Endothelial cell (in vitro differentiated cells): ENCODE results near the gene GNAS. TPM values are rescaled to one million over a fixed set of nuclear protein-coding genes. Genes with fewer than 3 reads are reported as not detected.

Experiments used
- DNase-seq: peaks from one replicate; pipeline ENCODE4 v3.0.0; 2021; ENCODE audit warnings: low spot score
- H3K27ac Mint-ChIP-seq: one replicate; pipeline ENCODE4 v1.8.0; 2021; ENCODE audit warnings: mixed read lengths, inconsistent platforms; ENCODE audit not compliant: unreplicated experiment
- H3K27me3 Mint-ChIP-seq: one replicate; pipeline ENCODE4 v1.8.0; 2021; ENCODE audit warnings: mild to moderate bottlenecking, moderate library complexity, mixed read lengths, inconsistent platforms; ENCODE audit not compliant: unreplicated experiment
- H3K36me3 Mint-ChIP-seq: one replicate; pipeline ENCODE4 v1.8.0; 2021; ENCODE audit warnings: mild to moderate bottlenecking, low read depth, mixed read lengths, inconsistent platforms; ENCODE audit not compliant: unreplicated experiment
- H3K4me1 Mint-ChIP-seq: one replicate; pipeline ENCODE4 v1.8.0; 2021; ENCODE audit warnings: mild to moderate bottlenecking, mixed read lengths, inconsistent platforms; ENCODE audit not compliant: unreplicated experiment
- H3K4me3 Mint-ChIP-seq: one replicate; pipeline ENCODE4 v1.8.0; 2021; ENCODE audit warnings: mild to moderate bottlenecking, mixed read lengths, inconsistent platforms; ENCODE audit not compliant: unreplicated experiment
- H3K9me3 Mint-ChIP-seq: one replicate; pipeline ENCODE4 v1.8.0; 2021; ENCODE audit warnings: mixed read lengths, inconsistent platforms; ENCODE audit not compliant: unreplicated experiment
- total RNA-seq: library from RNA; stranded (reverse); fragmentation: NEBNext Ultra II Directional; extraction: Animal tissue kit (Norgen Biotek cat#: 25700); gene quantifications from one replicate; pipeline ENCODE4 v1.2.1, GENCODE V29; 2021; ENCODE audit not compliant: unreplicated experiment
- TF ChIP-seq, protein P1 (sequence below): fragments of 200-600 bp; sonication (generic); IDR thresholded peaks from one replicate; pipeline ENCODE4 v1.5.0; 2021; ENCODE audit warnings: antibody characterized with exemption; ENCODE audit not compliant: unreplicated experiment

Gene GNAS
- total RNA-seq, 1 donor from 2014 or later = 1,989 TPM

DNA sequence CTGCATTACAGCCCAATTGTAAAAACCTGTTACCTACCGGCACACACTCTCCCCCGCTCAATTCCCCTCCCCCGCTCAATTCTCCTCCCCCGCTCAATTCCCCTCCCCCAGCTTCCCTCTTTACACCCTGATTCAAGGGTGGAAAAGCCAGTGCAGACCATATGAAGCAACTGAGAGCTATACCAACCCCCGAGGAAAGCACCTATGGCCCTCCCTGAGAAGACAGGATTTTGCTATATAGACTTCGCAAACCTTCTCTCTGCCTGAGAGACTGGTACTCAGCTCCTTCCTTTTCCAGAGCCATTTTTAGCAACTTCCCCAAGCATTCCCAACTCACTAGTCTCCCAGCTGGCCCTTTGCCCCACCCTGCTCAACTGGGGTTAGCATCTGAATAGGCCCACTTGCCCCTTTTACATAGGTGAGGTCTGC, 9.4 kb upstream of the GNAS start:
- no peak for DNase-seq
- H3K36me3 Mint-ChIP-seq = peaks cover 15% of the 10 kb centered on the region
- no peaks in the 10 kb centered on the region for H3K9me3 Mint-ChIP-seq
- TF ChIP-seq, protein P1, sequence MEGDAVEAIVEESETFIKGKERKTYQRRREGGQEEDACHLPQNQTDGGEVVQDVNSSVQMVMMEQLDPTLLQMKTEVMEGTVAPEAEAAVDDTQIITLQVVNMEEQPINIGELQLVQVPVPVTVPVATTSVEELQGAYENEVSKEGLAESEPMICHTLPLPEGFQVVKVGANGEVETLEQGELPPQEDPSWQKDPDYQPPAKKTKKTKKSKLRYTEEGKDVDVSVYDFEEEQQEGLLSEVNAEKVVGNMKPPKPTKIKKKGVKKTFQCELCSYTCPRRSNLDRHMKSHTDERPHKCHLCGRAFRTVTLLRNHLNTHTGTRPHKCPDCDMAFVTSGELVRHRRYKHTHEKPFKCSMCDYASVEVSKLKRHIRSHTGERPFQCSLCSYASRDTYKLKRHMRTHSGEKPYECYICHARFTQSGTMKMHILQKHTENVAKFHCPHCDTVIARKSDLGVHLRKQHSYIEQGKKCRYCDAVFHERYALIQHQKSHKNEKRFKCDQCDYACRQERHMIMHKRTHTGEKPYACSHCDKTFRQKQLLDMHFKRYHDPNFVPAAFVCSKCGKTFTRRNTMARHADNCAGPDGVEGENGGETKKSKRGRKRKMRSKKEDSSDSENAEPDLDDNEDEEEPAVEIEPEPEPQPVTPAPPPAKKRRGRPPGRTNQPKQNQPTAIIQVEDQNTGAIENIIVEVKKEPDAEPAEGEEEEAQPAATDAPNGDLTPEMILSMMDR = no peak
- no peak overlapping the region for H3K4me3 Mint-ChIP-seq
- H3K4me1 Mint-ChIP-seq = peaks cover 29% of the 10 kb centered on the region
- H3K27me3 Mint-ChIP-seq = peaks cover 12% of the 10 kb centered on the region
- no peak overlapping the region for H3K27ac Mint-ChIP-seq

DNA sequence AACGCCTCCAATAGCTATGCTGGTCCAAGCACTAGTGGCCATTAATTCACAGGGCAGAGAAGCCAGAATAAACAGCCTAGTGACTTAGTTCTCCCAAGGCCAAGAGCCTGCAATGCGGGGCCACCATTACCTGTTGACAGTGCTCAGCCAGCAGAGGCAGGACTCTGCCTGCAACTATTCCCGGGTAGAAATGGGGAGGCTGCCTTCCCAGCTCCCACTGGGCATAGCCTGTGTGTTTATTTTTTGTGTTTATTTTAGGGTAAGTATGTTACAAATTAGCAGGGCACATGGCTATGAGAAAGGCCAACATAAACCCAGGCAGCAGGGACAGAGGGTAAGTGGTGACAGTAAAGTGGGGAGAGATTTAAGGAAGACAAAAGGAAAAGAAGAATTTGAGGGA, 6.8 kb upstream of the GNAS start:
- Mint-ChIP-seq H3K27me3 (peaks cover 13% of the 10 kb centered on the region), H3K36me3 (peaks cover 8% of the 10 kb centered on the region), H3K4me1 (peaks cover 50% of the 10 kb centered on the region), H3K4me3 (no peak overlapping the region), H3K27ac (no peak overlapping the region), H3K9me3 (no peaks in the 10 kb centered on the region)
- TF ChIP-seq, protein P1 = no peak
- no peak for DNase-seq

DNA sequence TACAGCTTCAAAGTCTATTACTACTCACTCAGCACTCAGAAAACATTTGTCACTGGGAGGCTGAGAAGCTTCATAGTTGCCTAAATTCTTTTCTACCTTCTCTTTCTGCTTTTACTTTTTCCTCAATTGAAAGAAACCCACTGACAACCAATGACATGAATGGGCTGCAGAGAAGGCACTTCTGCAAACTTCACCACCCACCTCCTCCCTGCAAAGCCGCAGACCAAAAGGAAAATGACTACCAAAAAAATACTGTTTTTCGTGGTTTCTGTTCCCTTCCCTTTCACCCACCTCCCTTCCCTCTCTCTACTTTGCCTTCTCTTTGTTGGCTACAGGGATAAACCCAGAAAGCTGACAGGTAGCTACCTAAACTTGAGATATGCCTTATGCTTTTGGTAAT, 5.1 kb upstream of the GNAS start:
- no peak overlapping the region for H3K4me3 Mint-ChIP-seq
- no peak overlapping the region for H3K27ac Mint-ChIP-seq
- DNase-seq = no peak
- H3K27me3 Mint-ChIP-seq = peaks cover 10% of the 10 kb centered on the region
- H3K36me3 Mint-ChIP-seq = peaks cover 1% of the 10 kb centered on the region
- H3K4me1 Mint-ChIP-seq = peaks cover 48% of the 10 kb centered on the region
- H3K9me3 Mint-ChIP-seq = no peaks in the 10 kb centered on the region
- TF ChIP-seq, protein P1 = no peak

DNA sequence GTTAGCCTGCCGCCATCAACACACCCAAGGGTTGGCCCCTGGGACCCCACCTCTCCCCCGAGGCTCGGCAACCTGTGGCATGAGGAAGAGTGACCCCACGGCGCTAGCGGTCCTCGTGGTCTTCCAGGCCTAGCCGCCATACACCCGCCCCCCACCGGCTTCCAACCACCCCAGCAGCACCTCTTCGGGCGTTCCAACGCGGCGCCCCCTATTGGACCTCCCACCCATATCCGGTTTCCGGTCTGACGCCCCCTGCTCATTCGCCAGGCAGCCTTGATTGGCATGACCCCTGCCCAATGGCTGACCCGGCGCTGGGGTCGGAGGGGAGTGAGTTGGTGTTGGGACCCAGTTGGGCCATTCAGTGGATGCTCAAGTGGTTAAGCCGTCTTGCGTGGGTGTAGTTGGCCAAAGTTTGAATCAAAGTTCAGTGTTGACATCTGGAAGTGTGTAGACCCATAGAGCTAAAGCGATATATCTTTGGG, 1.8 kb upstream of the GNAS start, which contains the start of gene GNAS-AS1:
Gene GNAS-AS1, minus strand, starts transcription at position 210 of the 482 bp plus-strand sequence.
- TF ChIP-seq, protein P1 = peak; percentile 45
- Mint-ChIP-seq H3K27ac (peak within 1 kb of the TSS; percentile 74), H3K9me3 (no peaks in the 10 kb centered on the region), H3K27me3 (peaks cover 9% of the 10 kb centered on the region), H3K36me3 (no peaks in the 10 kb centered on the region), H3K4me3 (peak within 1 kb of the TSS; percentile 94), H3K4me1 (peaks cover 36% of the 10 kb centered on the region)
- peak; percentile 86 for DNase-seq

DNA sequence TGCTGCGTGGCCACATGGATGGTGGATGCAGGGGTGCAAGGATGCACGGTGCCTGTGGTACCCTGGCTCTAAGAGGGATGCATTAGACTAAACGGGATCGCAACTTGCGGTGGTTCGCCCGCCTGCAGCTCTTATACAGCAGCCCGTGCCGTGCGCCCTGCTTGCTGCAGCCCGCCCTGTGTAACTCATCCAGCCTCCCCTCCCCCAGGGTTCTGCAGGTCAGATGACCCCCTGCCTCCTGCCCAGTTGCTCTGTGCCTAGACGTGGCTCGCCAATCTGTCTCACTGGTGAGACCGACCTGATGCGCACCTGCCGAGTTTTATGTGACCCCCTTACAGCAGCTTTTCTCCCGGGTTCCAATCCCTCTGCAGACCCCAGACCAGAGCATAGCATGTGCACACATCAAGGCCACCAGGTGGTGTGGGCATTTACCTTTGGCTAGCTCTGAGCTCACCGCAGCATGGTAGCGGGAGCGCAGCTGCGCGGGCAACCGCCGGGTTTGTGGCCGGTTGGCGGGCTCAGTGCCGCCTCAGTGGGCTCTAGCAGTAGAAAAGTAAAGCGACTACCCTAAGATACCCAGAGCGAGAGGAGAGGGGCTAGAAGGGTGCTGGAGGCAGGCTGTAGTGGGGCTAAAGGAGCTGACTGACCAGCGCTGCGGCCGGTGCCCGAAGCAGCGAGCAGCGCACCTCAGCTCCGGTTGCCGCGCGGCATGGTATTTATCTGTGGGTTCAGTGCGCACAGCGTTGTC, 1.1 kb upstream of the GNAS start:
- TF ChIP-seq, protein P1 = no peak
- DNase-seq = no peak
- H3K36me3 Mint-ChIP-seq = no peaks in the 10 kb centered on the region
- peak overlapping the region; percentile 94 for H3K4me3 Mint-ChIP-seq
- peaks cover 9% of the 10 kb centered on the region for H3K27me3 Mint-ChIP-seq
- no peak overlapping the region for H3K27ac Mint-ChIP-seq
- peaks cover 33% of the 10 kb centered on the region for H3K4me1 Mint-ChIP-seq
- no peaks in the 10 kb centered on the region for H3K9me3 Mint-ChIP-seq
